ENCODE measurements around the gene GSTM2.

Gene GSTM2

DNA sequence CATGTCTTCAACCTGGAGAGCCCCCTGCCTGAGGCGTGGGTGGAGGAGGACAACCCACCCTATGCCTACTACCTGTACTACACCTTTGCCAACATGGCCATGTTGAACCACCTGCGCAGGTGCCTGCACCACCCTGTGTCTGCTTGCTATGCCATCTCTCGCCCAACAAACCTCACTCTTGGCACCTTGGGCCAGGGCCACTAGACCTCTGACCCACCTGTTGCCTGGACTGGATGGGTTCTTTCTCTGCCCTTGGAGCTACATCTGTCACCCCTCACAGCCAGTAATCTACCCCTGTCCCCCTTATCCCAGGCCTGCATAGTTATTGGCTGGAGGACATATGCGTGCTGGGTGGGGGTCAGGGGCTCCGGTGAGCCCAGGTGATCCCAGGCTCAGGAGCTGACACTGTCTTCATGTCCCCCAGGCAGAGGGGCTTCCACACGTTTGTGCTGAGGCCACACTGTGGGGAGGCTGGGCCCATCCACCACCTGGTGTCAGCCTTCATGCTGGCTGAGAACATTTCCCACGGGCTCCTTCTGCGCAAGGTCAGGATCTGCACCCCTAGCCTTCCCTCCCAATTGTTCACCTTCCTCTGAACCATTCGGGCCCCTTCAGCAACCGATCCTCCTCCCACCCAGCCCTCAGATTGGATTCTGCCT is 38.4 kb upstream of the GSTM2 start:
- in situ Hi-C loops (cut with MboI; ENCODE audit: low sequenced_read_pairs) = no loop called here

DNA sequence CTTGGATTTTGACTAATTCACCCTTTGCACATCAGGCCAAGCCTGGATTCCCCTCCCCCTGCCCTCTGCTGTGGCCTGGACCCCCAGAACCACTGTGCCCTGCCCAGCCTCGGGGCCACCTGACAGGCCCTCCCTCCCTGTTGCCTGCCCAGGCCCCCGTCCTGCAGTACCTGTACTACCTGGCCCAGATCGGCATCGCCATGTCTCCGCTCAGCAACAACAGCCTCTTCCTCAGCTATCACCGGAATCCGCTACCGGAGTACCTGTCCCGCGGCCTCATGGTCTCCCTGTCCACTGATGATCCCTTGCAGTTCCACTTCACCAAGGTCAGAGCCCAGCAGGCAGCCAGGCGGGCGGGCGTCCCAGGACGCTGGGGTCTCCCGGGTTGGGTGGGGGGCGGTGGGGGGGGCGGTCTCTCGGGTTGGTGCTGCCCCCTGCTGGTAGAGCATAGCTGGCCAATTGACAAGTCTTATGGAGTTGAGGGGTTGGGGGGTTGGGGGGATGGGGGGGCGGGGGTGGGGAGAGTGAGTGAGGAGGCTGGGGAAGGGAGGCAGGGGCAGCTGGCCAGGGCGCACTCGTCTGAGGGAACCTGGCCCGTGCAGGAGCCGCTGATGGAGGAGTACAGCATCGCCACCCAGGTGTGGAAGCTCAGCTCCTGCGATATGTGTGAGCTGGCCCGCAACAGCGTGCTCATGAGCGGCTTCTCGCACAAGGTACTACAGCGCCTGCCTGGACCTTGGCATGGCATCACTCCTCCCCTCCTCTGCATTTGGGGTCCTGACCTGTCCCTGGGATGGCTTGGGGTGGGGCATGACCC is 37.6 kb upstream of the GSTM2 start:
- in situ Hi-C loops (cut with MboI; ENCODE audit: low sequenced_read_pairs) = no loop called here

DNA sequence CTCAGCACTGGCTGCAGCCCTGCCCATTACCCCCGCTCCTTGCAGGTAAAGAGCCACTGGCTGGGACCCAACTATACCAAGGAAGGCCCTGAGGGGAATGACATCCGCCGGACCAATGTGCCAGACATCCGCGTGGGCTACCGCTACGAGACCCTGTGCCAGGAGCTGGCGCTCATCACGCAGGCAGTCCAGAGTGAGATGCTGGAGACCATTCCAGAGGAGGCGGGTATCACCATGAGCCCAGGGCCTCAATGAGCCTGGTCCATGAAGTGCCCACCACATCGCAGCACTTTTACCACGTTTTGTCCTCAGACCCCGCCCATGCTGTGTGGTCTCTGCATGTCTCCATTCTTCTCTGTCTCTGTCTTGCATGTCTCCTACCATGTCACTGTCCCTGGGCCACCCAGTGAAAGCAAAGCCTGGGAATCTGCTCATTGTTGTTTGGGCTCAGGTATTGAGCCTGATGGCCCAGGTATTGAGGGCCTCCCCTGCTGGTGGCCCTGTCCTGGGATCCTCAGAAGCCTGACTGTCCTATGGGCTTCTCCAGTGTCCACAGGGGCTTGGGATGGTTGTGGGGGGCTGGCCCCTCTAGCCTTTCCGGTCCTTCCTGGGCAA is 36.9 kb upstream of the GSTM2 start:
- in situ Hi-C loops (cut with MboI; ENCODE audit: low sequenced_read_pairs) = no loop called here

DNA sequence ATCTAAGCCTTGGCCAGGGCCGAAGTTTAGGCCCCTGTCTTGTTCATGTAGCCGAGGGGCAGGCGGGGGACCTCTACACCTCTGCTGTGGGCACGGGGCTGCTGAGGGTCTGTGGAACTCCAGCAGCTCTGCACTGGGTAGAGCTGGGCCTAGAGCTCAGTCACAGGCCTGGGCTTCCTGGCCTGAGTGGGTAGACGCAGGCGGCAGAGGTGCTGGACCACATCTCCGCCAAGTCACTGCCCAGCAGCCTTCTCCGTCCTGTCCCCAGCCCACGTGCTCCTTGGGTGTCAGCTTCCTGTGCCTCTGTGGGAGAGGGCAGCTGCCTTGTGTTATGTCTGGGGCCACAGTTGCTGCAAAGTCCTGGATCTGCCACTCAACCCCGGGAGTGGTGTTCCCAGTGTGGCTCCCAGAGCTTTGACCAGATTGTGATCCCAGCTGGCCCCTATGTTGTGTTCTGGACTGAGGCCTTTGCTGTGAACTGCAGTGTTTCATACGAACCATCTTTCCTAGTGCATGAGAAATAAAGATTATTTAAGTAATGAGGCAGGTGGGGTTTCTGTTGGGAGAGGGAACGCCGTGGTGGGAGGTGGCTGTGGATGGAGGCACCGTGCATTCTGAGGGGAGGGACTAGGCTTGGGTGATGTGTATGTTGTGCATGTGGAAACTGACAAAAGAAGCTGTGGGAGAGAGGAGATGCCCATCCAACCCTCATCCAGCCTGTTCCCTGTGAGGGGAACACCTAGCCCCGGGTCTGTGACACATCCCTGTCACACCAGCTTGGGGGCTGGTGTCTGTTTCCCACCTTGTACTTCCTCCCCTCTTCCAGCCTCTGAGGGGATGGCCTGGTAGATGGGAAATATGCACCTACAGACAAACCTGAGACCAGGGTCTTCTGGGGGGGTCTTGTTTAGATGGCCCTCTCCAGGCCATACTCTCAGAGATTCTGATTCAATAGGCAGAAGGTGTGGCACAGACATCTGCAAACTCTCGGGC is 36.0 kb upstream of the GSTM2 start:
- in situ Hi-C loops (cut with MboI; ENCODE audit: low sequenced_read_pairs) = no loop called here

DNA sequence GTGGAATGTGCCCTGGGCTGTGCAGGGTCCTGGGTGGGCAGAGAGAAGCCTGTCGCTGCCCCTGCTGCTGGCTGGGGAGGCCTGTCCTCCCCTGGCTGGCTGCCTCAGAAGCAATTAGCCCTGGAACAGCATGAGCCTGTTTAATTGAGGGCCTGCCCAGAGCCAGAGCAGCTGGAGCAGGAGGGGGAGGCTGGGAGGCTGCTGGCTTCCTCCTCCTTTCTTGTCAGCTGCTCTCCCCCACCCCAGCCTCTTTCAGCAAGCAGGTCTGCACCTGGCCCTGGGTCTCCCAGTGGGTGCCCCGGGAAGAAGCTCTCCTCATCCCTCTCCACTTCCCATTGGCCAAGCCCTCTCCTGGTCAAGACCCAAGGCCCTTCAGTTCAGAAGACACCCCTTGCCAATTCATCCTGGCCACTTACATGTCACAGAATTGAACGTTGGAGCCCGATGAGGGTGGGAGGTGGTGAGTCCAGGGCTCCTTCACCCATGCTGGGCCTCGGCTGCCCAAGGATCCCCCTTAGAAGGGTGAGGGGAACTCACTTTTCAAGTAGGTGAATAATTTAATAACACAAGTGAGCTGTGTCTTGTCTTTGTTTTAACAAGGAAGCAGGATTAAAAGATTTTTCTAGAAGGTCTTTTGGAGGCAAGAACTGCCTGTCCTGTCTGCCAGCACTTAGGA is 35.0 kb upstream of the GSTM2 start:
- in situ Hi-C loops (cut with MboI; ENCODE audit: low sequenced_read_pairs) = no loop called here

DNA sequence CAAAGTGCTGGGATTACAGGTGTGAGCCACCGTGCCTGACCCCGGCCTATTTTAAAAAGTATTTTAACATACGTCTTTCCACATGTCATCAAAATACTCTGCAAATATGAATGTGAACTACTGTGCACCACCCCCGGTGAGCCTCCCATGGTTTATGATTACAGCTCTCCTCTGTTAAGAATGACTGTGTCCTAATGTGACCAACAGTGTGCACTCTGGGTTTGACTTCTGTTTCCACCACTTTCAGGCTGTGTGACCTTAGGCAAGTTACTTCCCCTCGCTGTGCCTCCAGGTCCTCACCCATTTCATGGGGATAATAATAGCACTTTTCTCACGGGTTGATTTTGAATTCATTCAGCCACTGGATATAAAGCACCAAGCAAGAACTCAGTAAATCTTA is 33.6 kb upstream of the GSTM2 start:
- in situ Hi-C loops (cut with MboI; ENCODE audit: low sequenced_read_pairs) = no loop called here

DNA sequence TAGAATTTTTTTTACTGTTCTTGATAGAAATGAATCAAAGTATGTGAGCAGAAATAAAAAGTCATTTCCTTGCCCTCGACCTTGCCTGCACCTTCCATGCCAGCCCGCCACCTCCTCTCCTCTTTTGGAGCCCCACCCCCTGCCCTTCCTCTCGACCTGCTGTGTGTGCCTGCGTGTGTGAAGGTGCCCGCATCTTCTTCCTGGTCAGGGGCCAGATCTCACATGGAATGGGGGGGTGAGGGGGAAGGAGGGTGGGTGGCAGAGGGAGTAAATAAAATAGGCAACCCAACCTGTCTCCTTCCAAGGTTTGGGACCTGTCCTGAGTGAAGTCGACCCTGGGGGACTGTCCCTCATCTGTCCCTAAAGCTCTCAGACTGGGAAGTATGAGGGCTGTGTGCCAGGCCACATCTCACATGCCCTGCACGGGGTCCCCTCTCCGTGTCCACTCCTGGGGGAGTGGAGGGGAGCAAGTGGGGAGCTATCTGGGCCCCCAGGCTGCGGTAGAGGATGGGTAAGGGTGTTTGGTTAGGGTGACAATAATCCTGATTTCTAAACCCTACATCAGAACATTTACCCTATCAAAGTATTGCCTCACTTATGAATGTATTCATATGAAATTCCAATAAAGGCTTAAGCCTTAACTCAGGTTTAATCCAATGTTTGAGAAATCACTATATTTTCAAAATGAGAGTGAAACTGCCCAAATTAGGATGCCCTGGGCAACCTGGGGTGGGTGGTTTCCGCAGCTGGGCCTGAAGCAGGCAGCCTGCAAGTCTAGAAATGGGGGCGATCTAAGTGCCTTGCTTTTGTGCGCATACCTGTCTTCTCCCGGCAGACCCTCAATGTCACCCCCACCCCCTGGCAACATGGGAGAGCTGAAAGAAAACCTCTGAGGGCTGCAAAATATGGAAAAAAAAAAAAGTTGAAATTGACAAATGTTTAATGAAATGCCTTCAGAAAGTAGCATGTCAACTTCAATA is 32.8 kb upstream of the GSTM2 start:
- in situ Hi-C loops (cut with MboI; ENCODE audit: low sequenced_read_pairs) = no loop called here

DNA sequence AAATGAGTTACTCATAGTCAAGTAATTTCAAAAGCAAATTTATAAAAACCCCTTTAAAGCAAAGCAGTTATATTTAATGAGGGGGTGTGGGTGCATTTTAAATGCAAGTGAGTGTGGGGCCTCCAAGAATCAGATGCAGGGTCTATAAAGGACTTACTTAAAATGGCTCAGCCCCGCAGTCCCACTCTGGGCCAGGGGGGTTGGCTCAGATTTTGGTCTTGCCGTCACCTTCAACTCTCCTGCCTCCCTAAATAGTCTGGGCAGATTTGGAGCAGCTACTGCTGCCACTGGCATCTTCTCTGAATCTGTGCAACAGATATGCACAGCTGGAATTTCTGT is 32.0 kb upstream of the GSTM2 start:
- in situ Hi-C loops (cut with MboI; ENCODE audit: low sequenced_read_pairs) = no loop called here

DNA sequence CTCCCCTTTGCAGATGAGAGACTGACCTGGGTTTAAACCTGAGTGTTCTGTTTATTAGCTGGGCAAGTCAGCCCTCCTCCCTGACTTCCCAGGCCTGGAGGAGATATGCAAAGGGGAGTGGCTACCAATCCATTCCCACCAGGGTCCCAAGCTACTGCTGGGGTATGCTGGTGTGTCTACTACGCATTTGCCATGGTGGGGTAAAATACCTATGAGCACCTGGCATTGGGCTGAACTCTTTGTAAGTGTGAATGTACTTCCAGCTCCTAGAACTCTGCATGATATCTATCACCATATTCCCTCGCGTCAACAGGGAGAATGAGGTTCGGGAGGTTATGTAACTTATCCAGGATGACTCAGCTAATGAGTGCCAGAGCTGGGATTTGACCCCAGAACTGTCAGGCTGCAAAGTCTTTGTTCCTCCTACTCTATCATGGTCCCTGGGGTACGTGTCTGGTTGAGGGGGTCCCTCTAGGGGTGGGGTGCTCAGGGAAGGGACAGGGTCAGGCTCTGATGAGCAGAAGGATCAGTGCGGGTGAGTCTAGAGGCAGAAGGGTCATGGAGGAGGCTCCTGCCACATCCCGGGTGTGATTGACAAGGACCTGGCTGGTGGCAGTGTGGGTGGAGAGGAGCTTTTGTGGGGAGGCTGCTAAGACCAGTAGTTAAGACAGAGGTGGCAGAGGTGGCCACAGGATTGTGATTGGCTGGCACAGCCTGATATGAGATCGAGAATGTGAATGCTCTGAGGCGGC is 31.5 kb upstream of the GSTM2 start:
- in situ Hi-C loops (cut with MboI; ENCODE audit: low sequenced_read_pairs) = no loop called here

DNA sequence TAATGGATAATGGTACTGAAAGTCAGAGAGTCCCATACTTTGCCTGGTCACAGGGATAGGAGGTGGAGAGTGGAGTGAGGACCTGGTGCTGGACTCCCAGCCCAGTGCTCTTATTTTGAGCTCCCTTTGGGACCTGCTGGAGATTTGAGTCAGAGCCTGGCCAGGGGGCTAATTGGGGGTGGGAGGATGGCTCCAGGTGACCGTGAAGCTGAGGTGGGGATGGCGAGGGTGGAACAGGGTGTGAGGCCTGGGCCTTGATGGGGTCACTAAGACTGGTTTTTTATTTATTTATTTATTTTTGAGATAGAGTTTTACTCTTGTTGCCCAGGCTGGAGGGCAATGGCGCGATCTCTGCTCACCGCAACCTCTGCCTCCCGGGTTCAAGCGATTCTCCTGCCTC is 30.4 kb upstream of the GSTM2 start:
- in situ Hi-C loops (cut with MboI; ENCODE audit: low sequenced_read_pairs) = no loop called here

DNA sequence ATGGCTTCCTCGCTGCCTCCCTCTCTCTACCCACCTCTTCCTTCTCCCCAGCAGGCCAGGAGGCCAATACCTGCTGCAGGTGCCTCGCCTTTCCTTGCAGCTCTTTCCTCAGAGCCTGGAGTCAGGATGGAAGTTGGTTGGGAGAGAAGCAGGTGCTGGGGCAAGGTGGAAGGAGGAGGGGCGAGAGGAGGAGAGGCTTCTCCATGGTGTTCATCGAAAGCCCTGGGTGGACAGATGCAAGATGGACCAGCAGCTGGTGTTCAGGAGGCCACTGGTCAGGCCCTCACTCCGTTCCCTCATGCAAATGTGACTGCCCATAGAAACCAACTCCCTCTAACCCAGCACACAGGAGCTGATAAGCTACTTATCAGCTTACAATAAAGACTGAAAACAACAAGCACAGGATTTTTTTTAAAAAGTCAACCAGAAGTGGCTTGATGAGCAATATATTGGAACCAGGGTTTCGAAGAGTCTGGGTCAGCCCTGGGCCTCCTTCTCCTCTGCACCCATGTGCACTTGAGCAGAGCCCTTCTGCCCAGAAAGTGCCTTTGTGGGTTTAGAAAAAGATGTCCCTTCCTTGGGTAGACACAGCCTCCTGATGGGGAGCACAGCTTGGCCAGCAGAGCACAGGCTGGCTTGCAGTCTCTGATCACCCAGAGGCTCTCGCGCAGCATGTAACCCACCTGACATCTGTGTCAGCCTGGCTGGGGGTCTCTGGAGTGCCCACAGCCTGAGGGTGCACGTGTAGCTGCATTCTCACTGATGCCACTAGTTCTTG is 28.6 kb upstream of the GSTM2 start:
- in situ Hi-C loops (cut with MboI; ENCODE audit: low sequenced_read_pairs) = no loop called here

DNA sequence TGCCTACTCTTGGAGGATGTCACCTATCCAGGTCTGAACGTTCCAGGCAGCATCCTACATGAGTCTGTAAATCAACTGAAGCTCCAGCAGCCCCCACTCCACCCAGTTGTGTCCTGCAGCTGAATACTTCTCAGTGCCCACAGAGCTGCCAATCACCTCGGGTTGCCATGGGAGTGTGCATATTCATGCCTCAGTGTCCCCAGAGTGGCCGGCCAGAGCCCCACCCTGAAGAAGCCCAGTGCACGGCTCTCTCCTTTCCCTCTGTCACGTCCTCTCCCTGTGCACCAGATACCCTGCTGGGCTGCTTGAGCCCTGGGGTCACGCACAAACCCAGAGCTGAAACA is 28.0 kb upstream of the GSTM2 start:
- in situ Hi-C loops (cut with MboI; ENCODE audit: low sequenced_read_pairs) = no loop called here

DNA sequence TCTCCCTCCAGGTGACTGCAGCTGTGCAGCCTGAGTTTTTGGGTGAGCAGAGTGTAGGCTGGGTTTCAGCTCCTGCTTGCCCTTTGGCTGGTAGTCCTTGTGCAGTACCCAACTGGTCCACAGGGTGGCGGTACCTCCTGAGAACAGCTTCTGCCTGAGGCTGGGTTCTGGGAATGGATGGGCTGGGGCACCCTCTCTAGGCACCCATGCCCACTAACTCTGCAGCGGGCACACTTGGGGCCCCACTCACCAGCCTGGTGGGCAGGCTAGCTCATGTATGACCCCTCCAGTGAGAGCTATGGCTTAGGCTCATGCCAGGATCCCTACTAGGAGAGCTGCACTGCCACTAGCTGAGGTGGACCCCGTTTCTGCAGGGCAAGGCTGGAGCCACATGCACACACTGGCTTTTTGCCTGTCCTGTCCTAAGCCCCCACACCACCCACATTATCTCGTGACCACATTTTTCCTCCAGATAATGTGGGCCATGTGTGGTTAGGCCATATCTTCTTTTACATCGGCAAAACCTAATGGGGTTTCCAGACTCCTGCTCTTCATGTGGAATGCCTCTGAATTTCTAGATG is 27.5 kb upstream of the GSTM2 start:
- in situ Hi-C loops (cut with MboI; ENCODE audit: low sequenced_read_pairs) = no loop called here

DNA sequence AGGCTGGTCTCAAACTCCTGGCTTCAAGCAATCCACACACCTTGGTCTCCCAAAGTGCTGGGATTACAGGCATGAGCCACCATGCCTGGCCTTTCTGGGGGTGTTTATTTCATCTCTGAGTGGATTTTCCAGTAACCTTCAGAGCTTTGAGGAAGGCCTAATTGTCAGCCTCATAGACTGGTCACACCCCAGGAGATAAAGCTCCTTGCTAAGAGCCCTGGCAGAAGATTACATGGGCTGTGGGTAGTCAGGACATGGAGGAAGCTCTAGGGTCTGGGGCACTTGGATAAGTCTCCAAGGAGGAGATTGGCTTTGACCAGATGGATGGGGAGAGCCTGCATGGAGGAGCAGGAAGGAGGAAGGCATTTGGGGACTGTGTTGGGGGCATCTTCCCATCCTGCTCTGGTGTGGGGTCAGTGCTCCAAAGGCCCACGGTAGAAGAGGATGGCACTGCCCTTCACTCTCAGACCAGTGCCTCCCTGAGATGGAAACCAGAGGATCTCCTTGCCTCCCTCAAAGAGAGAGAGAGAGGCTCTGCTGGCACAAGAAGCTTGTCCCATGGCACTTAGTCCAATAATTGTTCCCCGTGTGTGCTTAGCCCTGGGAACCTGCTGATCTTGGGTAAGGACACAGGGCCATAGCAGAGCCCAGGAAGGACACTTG is 26.6 kb upstream of the GSTM2 start:
- in situ Hi-C loops (cut with MboI; ENCODE audit: low sequenced_read_pairs) = no loop called here

DNA sequence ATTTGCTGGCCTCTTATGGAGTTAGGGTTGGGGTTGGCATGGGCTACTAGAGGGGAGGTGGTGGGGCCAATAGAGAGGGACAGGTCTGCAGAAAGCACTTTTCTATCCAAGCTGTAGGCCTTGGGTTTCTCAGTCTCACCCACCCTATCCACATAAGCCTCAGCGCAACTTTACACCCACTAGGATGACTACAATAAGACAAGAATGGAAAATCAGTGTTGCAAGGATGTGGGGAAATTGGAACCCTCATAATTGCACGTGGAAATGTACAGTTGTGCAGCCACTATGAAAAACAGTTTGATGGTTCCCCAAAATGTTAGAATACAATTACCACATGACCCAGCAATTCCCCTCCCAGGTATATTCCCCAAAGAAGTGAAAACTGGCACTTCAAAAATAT is 26.0 kb upstream of the GSTM2 start:
- in situ Hi-C loops (cut with MboI; ENCODE audit: low sequenced_read_pairs) = no loop called here

DNA sequence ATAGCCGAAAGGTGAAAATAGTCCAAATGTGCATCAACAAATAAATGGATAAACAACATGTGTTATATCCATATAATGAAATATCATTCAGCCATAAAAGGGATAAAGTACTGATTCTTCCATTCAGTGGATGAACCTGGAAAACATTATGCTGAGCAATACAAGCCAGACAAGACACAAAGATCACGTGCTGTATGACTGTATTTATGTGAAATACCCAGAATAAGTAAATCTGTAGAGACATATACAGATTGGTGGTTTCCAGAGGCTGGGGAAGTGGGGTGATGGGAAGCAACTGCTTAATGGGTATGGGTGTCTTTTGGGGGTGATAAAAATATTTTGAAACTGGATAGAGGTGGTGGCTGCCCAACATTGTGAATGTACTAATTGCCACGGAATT is 25.2 kb upstream of the GSTM2 start:
- in situ Hi-C loops (cut with MboI; ENCODE audit: low sequenced_read_pairs) = no loop called here

All from hTERT RPE-1 (cell line).